ENCODE data around the gene VWA2.

DNA sequence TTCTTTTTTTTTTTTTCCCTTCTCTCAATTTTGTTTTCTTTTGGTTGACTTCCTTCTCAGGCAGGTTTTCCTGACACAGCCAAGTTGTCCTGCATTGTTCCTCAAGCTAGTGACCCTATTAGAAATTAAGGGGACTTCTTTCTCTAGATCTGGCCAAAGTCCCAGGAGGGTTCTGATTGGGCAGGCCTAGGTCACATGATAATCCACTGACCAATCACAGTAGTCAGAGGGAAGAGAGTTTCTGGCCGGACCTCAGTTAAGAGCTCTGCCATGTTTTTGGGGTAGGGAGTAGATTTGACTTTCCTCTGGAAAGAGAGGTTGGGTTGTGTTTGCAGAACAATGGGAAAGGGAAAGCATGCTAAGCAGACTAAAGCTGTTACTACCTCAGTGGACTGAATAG, 16.2 kb downstream of the VWA2 start:
- TF ChIP-seq, protein P1, sequence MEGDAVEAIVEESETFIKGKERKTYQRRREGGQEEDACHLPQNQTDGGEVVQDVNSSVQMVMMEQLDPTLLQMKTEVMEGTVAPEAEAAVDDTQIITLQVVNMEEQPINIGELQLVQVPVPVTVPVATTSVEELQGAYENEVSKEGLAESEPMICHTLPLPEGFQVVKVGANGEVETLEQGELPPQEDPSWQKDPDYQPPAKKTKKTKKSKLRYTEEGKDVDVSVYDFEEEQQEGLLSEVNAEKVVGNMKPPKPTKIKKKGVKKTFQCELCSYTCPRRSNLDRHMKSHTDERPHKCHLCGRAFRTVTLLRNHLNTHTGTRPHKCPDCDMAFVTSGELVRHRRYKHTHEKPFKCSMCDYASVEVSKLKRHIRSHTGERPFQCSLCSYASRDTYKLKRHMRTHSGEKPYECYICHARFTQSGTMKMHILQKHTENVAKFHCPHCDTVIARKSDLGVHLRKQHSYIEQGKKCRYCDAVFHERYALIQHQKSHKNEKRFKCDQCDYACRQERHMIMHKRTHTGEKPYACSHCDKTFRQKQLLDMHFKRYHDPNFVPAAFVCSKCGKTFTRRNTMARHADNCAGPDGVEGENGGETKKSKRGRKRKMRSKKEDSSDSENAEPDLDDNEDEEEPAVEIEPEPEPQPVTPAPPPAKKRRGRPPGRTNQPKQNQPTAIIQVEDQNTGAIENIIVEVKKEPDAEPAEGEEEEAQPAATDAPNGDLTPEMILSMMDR (IDR thresholded peaks at IDR 0.05 in 4 of 5, conservative IDR thresholded peaks at IDR 0.05 in 1 of 5), result no peak
- no peak for TF ChIP-seq POLR2A (IDR thresholded peaks at IDR 0.05)
